ENCODE results near the gene BLOC1S1. TPM values are rescaled to one million over a fixed set of nuclear protein-coding genes. Genes with fewer than 3 reads are reported as not detected.
A peak's percentile ranks its signal among the peaks of the same experiment; 100 is the strongest.

The BLOC1S1 gene
- total and polyA plus RNA-seq, 9 of the 15 experiments (the other 6 are each of a cell fraction or from before 2014, with no cell fraction given), result 75.2 to 161 (median 98.8) TPM

GRCh38 chr12:55715833-55716581 is at the start of gene BLOC1S1 (continued):
- TF ChIP-seq ZNF318 (IDR thresholded peaks at IDR 0.05; ENCODE audit: borderline replicate concordance in 1 of 2, low read depth in 1 of 2), result peak in 1 of 2 experiments; percentile 36; a peak in 1 of 4 replicates
- TF ChIP-seq PRMT5 (CRISPR knock-in tag; IDR thresholded peaks at IDR 0.05), result 0 out of 2 replicates have a peak, but pooled peaks have one; percentile 64
- TF ChIP-seq EGR1 (conservative IDR thresholded peaks at IDR 0.05), result no peak; the same call in 1 of the 2 replicates
- TF ChIP-seq ARID3B (CRISPR knock-in tag; IDR thresholded peaks at IDR 0.05; ENCODE audit: borderline replicate concordance), result no peak
- TF ChIP-seq ZNF785 (CRISPR knock-in tag; IDR thresholded peaks at IDR 0.05), result no peak
- no peak for TF ChIP-seq FOXA3 (CRISPR knock-in tag; conservative IDR thresholded peaks at IDR 0.05 in 1 of 2, IDR thresholded peaks at IDR 0.05 in 1 of 2)
- TF ChIP-seq MEF2D (tag; conservative IDR thresholded peaks at IDR 0.05; ENCODE audit: low read depth), result 0 out of 2 replicates have a peak, but pooled peaks have one; percentile 51
- peak; percentile 89; the same call in 1 of the 2 replicates for TF ChIP-seq KAT7 (CRISPR knock-in tag; IDR thresholded peaks at IDR 0.05; ENCODE audit: borderline replicate concordance)
- no peak; a peak in 1 of 6 replicates for TF ChIP-seq CTCF (IDR thresholded peaks at IDR 0.05 in 2 of 3, conservative IDR thresholded peaks at IDR 0.05 in 1 of 3; ENCODE audit: insufficient read depth in 2 of 3, low read depth in 1 of 3, low read length in 3 of 3)
- TF ChIP-seq NR2C1 (IDR thresholded peaks at IDR 0.05), result peak; percentile 61; the same call in 1 of the 2 replicates
- TF ChIP-seq NR2C1 (tag; IDR thresholded peaks at IDR 0.05), result peak; percentile 70
- no peak for TF ChIP-seq YBX1 (IDR thresholded peaks at IDR 0.05)
- peak; percentile 100 for TF ChIP-seq TFE3 (CRISPR knock-in tag; IDR thresholded peaks at IDR 0.05)
